ENCODE data around the gene CALML6.

Gene CALML6

GRCh38 chr1:1914971-1915692, at the start of gene CALML6:
TSS of gene CALML6 (plus strand) at chr1:1915260. CDS start at chr1:1915281, 21 bp downstream.
- no peak for TF ChIP-seq CTCF (IDR thresholded peaks at IDR 0.05; ENCODE audit: low read depth, low read length)
- H3K4me3 ChIP-seq (ENCODE audit: low read depth, low read length) = no peak within 1 kb of the TSS

- TF ChIP-seq CTCF (IDR thresholded peaks at IDR 0.05; ENCODE audit: low read depth, low read length) = no peak
These were observed 47.9 kb upstream of the CALML6 start for GRCh38 chr1:1867164-1867563.

GRCh38 chr1:1869469-1869868, 45.6 kb upstream of the CALML6 start:
- TF ChIP-seq CTCF (IDR thresholded peaks at IDR 0.05; ENCODE audit: low read depth, low read length) = no peak
- no peak overlapping the region for H3K4me3 ChIP-seq (ENCODE audit: low read depth, low read length)

More at GRCh38 chr1:1867164-1867563, 47.9 kb upstream of the CALML6 start:
- no peak overlapping the region for H3K4me3 ChIP-seq (ENCODE audit: low read depth, low read length)

GRCh38 chr1:1872329-1872994, 42.6 kb upstream of the CALML6 start:
- TF ChIP-seq CTCF (IDR thresholded peaks at IDR 0.05; ENCODE audit: low read depth, low read length) = no peak
- no peak overlapping the region for H3K4me3 ChIP-seq (ENCODE audit: low read depth, low read length)

GRCh38 chr1:1873186-1873585, 41.9 kb upstream of the CALML6 start:
- TF ChIP-seq CTCF (IDR thresholded peaks at IDR 0.05; ENCODE audit: low read depth, low read length) = no peak
- no peak overlapping the region for H3K4me3 ChIP-seq (ENCODE audit: low read depth, low read length)

GRCh38 chr1:1874901-1875300, 40.2 kb upstream of the CALML6 start:
- TF ChIP-seq CTCF (IDR thresholded peaks at IDR 0.05; ENCODE audit: low read depth, low read length) = no peak
- H3K4me3 ChIP-seq (ENCODE audit: low read depth, low read length) = no peak overlapping the region

- no peak overlapping the region for H3K4me3 ChIP-seq (ENCODE audit: low read depth, low read length)
- TF ChIP-seq CTCF (IDR thresholded peaks at IDR 0.05; ENCODE audit: low read depth, low read length) = no peak
These were observed 39.1 kb upstream of the CALML6 start for GRCh38 chr1:1875932-1876331.
